Stimulated activated naive B cell treated with anti-CD40 and anti-IgM and Interleukin-4, amounts not matched to agents 10 μg/mL and 1 μg/mL and 100 μg/mL, for 72 hours (primary cell): Measurements from ENCODE around the gene FAAH.
"Not testable (repeated sequence)": the region's sequence is repeated elsewhere in the genome, so short reads cannot be mapped to it uniquely, and the experiment has no call there.

Experiments used
- ATAC-seq, 2 donors: fragments of 150-1000 bp; cut with Tn5 transposase; replicated peaks; 2 replicates each; pipeline ENCODE4 v1.10.0; 2021; ENCODE audit warnings: moderate library complexity in 1 of 2
- DNase-seq: peaks from one replicate; pipeline ENCODE4 v3.0.0; 2021
- H3K27ac Mint-ChIP-seq: one replicate; pipeline ENCODE4 v1.8.0; 2022; ENCODE audit warnings: mild to moderate bottlenecking, mixed read lengths
- H3K27me3 Mint-ChIP-seq, 2 donors: one replicate each; pipeline ENCODE4 v1.8.0; 2022; ENCODE audit warnings: mixed read lengths in 2 of 2
- H3K36me3 Mint-ChIP-seq, 2 donors: one replicate each; pipeline ENCODE4 v1.8.0; 2022; ENCODE audit warnings: mixed read lengths in 2 of 2, mild to moderate bottlenecking in 1 of 2
- H3K4me1 Mint-ChIP-seq, 2 donors: one replicate each; pipeline ENCODE4 v1.8.0; 2022; ENCODE audit warnings: mixed read lengths in 2 of 2, mild to moderate bottlenecking in 1 of 2
- H3K4me3 Mint-ChIP-seq, 2 donors: one replicate each; pipeline ENCODE4 v1.8.0; 2022; ENCODE audit warnings: mild to moderate bottlenecking in 2 of 2, mixed read lengths in 2 of 2, moderate library complexity in 1 of 2
- H3K9me3 Mint-ChIP-seq, 2 donors: one replicate each; pipeline ENCODE4 v1.8.0; 2022; ENCODE audit warnings: mixed read lengths in 2 of 2, mild to moderate bottlenecking in 1 of 2

Gene FAAH

DNA sequence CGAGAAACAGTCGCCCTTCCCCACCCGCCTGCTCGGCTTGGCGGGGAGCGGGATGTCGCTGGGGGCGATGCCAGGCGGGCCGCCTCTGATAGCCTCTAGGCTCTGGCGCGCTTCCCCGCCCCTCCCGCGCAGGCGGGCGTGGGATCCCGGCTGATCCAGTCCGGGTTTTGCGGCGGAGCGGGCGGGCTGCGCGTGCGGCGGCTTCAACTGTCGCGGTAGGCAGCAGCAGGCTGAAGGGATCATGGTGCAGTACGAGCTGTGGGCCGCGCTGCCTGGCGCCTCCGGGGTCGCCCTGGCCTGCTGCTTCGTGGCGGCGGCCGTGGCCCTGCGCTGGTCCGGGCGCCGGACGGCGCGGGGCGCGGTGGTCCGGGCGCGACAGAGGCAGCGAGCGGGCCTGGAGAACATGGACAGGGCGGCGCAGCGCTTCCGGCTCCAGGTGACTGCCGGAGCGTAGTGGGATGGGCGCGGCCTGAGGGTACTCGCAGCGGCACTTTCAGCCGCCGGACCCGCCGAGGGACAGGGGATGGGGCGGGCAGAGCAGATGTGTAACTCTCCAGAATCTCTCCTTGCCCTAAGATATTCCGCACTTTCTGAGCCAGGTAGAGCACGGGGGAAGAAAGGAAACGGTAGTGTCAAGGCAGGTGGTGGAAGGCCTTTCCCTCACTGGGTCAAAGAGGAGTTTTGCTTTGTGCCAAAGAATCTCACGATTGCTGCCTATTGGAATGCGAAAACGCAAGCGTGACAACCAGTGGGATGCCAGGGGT is at the start of gene FAAH:
FAAH (plus strand) TSS at position 210 of the 764 bp plus-strand sequence; CDS start at position 242, 32 bp downstream.
- ATAC-seq (peak; percentile 79 to 83), DNase-seq (peak; percentile 23)
- peak within 1 kb of the TSS; percentile 75 for H3K27ac Mint-ChIP-seq
- H3K4me3 Mint-ChIP-seq, result peak within 1 kb of the TSS; percentile 78
- peaks cover 7 to 14% of the 10 kb centered on the region in 2 donors for H3K4me1 Mint-ChIP-seq
- peaks cover 19 to 34% of the 10 kb centered on the region in 2 donors for H3K27me3 Mint-ChIP-seq
- peaks cover 21 to 34% of the 10 kb centered on the region in 2 donors for H3K36me3 Mint-ChIP-seq
- H3K9me3 Mint-ChIP-seq, result peaks cover 16 to 17% of the 10 kb centered on the region in 2 donors

DNA sequence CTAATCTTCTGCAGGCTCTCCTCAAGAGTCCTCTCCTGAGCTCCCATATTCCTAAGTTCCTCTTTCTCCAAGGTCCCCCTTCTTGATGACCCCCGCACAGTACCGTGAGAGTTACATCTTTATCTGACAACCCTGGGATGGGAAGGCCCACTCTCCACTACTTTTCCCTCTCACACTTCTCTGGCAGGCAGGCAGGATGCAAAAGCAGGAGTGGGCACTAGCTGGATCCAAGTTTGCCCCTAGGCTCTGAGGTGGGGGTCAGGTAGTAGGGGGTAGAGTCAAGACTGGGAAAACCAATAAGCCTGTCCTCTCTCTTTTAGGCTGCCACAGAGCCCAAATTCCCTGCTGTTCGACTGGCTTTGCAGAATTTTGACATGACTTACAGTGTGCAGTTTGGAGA is 49.6 kb upstream of the FAAH start:
- H3K4me3 Mint-ChIP-seq, result no peak overlapping the region
- no peak for DNase-seq
- ATAC-seq, result no peak
- peak overlapping the region; percentile 42 for H3K27ac Mint-ChIP-seq
- peaks cover 63 to 76% of the 10 kb centered on the region in 2 donors for H3K36me3 Mint-ChIP-seq
- no peaks in the 10 kb centered on the region for H3K9me3 Mint-ChIP-seq
- H3K4me1 Mint-ChIP-seq, result peaks cover 48 to 84% of the 10 kb centered on the region in 2 donors
- no peaks in the 10 kb centered on the region for H3K27me3 Mint-ChIP-seq

DNA sequence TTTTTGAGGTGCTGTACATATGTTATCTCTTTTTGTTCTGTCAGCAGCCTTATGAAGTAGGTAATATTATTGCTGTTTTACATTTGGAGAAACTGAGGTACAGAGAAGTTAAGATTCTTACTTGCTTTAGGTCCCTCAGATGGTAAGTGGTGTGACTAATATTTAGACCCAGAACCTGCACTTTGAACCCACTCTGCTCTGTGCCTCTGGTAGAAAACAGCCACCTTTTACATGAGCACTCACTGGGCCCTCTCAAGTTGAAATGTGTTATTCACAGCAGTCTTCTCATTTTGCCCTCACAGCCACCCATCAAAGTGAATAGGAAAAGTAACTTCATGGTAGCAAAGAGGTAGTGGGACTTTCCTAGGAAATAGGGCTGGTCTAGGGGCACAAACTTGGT is 48.8 kb upstream of the FAAH start:
- ATAC-seq, result no peak
- H3K4me3 Mint-ChIP-seq, result no peak overlapping the region
- no peak for DNase-seq
- H3K4me1 Mint-ChIP-seq, result peaks cover 47 to 77% of the 10 kb centered on the region in 2 donors
- H3K9me3 Mint-ChIP-seq, result no peaks in the 10 kb centered on the region
- no peaks in the 10 kb centered on the region for H3K27me3 Mint-ChIP-seq
- peaks cover 67 to 80% of the 10 kb centered on the region in 2 donors for H3K36me3 Mint-ChIP-seq
- peak overlapping the region; percentile 45 for H3K27ac Mint-ChIP-seq

DNA sequence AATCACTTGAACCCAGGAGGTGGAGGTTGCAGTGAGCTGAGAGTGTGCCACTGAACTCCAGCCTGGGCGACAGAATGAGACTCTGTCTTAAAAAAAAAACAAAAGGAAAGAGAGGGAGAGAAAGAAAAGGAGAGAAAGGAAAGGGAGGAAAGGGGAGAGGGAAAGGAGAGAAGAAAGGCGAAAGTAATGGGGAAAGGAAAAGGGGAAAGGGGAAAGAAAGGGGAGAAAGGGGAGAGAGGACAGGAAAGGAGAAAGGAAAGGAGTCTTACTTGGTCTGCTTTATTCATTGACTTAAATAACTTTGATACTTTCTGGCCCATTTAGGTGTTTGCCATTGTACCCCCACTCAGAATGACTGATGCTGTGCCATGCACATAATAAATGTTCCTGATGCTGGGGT is 41.8 kb upstream of the FAAH start:
- H3K36me3 Mint-ChIP-seq, result peaks cover 38 to 44% of the 10 kb centered on the region in 2 donors
- no peak overlapping the region for H3K4me3 Mint-ChIP-seq
- ATAC-seq (no peak), DNase-seq (no peak)
- no peaks in the 10 kb centered on the region for H3K27me3 Mint-ChIP-seq
- no peak overlapping the region for H3K27ac Mint-ChIP-seq
- H3K9me3 Mint-ChIP-seq, result no peaks in the 10 kb centered on the region
- H3K4me1 Mint-ChIP-seq, result peaks cover 6 to 11% of the 10 kb centered on the region in 2 donors

DNA sequence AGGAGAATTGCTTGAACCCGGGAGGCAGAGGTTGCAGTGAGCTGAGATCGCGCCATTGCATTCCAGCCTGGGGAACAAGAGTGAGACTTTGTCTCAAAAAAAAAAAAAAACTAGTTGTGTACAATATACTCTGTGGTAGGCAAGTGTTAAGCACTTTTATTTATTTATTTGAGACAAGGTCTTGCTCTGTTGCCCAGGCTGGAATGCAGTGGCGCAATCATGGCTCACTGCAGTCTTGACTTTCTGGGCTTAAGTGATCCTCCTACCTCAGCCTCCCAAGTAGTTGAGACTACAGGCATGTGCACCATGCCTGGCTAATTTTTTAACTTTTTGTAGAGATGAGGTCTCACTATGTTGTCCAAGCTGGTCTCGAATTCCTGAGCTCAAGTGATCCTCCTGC is 38.2 kb upstream of the FAAH start:
- H3K27me3 Mint-ChIP-seq, H3K4me3 Mint-ChIP-seq, H3K27ac Mint-ChIP-seq, H3K4me1 Mint-ChIP-seq, DNase-seq, ATAC-seq, H3K9me3 Mint-ChIP-seq: not testable (repeated sequence)
- peaks cover 27 to 42% of the 10 kb centered on the region in 2 donors for H3K36me3 Mint-ChIP-seq

DNA sequence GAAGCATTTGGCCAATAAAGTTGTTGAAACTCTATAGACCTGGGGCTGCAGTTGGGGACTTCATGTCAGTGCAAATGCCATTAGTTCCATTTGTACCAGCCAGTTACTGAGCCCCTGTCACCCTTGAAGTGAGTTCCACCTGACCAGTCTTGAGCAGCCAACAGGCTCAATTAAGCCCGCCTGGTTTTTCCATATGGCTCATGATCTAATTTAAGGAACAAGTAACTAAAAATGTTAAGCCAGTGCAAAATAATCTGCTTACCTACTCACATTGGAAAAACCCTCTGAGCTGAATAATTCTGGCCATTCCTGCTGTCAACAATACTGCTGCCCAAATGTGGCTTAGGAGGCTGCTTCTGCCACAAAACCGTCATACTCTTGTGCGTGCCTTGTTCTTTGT is 32.0 kb upstream of the FAAH start:
- Mint-ChIP-seq H3K4me1 (no peaks in the 10 kb centered on the region), H3K27me3 (no peaks in the 10 kb centered on the region), H3K9me3 (no peaks in the 10 kb centered on the region), H3K4me3 (no peak overlapping the region), H3K36me3 (peaks cover 35 to 51% of the 10 kb centered on the region in 2 donors), H3K27ac (no peak overlapping the region)
- no peak for ATAC-seq
- no peak for DNase-seq

DNA sequence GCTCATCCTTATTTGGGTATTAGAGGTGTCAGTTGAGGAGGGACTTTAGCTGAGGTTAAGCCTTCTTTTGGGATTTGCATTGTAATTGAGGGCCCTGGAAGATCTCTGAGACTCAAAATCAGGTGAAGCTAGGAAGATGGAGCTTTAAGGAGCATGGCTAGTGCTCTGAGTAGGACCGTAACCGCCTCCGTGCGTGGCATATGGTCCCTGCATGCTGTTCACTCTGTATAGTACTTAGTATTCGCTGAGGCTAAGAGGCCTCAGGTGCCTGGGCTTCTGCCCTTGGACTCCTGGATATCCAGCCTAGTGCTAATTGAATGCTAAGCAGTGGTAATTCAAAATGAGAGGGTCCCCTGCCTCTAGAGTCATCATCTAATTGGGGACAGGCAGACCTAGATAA is 31.0 kb upstream of the FAAH start:
- H3K27me3 Mint-ChIP-seq, result no peaks in the 10 kb centered on the region
- peaks cover 37 to 53% of the 10 kb centered on the region in 2 donors for H3K36me3 Mint-ChIP-seq

DNA sequence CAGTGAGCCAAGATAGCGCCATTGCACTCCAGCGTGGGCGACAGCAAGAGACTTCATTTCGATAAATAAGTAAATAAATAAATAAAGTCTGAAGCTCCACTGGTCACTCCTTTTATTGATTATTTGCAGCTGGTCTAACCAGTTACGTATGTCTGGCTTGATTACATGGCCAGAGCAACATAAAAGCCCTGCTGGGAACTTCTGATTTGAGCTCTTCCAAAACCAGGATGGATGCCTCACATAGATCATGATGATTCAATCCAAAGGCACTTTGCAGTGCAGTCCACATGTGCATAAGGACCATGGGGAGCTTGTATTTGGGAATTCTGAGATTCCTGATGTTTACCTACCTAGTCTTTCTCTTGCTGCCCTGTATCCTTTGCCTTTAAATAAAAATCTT is 29.5 kb upstream of the FAAH start:
- DNase-seq, result no peak
- Mint-ChIP-seq H3K4me1 (peaks cover 5 to 10% of the 10 kb centered on the region in 2 donors), H3K4me3 (no peak overlapping the region), H3K9me3 (no peaks in the 10 kb centered on the region), H3K27ac (no peak overlapping the region), H3K36me3 (peaks cover 42 to 52% of the 10 kb centered on the region in 2 donors), H3K27me3 (no peaks in the 10 kb centered on the region)
- ATAC-seq, result no peak

More for the DNA sequence above, 31.0 kb upstream of the FAAH start:
- no peak for ATAC-seq
- no peak for DNase-seq
- Mint-ChIP-seq H3K4me1 (peaks cover 0 to 2% of the 10 kb centered on the region in 2 donors), H3K4me3 (no peak overlapping the region), H3K27ac (no peak overlapping the region), H3K9me3 (no peaks in the 10 kb centered on the region)

DNA sequence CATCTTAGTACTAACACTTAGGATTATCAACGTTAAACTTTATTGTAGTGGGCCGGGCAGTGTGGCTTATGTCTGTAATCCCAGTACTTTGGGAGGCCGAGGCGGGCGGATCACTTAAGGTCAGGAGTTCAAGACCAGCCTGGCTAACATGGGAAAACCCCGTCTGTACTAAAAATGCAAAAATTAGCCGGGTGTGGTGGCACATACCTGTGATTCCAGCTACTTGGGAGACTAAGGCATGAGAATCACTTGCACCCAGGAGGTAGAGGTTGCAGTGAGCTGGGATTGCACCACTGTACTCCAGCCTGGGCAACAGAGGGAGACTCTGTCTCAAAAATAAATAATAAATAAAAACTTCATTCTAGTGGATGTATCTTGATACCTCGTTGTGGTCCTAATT is 28.3 kb upstream of the FAAH start:
- not testable (repeated sequence) for DNase-seq, H3K9me3 Mint-ChIP-seq, H3K27ac Mint-ChIP-seq, H3K4me3 Mint-ChIP-seq, ATAC-seq, H3K27me3 Mint-ChIP-seq
- Mint-ChIP-seq H3K36me3 (peaks cover 41 to 51% of the 10 kb centered on the region in 2 donors), H3K4me1 (peaks cover 10 to 21% of the 10 kb centered on the region in 2 donors)

DNA sequence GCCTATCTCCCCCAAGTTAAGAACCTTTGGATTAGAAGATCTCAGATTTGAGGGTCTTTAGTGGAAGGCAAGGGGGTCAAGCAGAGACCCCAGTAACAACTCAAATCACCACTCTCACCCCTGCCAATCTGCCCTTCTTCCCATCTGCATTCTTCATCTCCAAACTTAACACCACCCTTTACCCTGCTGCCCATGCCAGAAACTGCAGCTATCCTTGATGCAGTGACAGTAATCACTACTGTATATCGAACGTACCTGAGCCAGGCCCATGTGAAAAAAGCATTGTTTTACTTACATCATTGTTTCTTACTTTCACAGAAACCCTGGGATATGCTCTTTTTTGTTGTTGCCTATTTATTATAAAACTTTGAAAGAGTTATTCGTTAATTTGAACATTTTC is 27.0 kb upstream of the FAAH start:
- Mint-ChIP-seq H3K27ac (no peak overlapping the region), H3K4me3 (no peak overlapping the region), H3K4me1 (peaks cover 10 to 25% of the 10 kb centered on the region in 2 donors), H3K9me3 (no peaks in the 10 kb centered on the region), H3K27me3 (no peaks in the 10 kb centered on the region), H3K36me3 (peaks cover 36 to 45% of the 10 kb centered on the region in 2 donors)
- ATAC-seq (no peak), DNase-seq (no peak)

DNA sequence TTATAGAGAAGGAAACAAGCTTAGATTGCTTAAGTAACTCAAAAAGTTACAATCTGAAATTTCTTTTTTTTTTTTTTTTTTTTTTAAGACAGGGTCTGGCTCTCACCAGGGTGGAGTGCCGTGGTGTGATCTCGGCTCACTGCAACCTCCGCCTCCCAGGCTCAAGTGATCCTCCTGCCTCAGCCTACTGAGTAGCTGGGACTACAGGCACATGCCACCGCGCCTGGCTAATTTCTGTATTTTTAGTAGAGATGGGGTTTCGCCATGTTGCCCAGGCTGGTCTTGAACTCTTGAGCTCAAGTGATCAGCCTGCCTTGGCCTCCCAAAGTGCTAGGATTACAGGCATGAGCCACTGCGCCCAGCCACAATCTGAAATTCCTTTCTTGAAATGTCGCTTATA is 26.4 kb upstream of the FAAH start:
- H3K4me1 Mint-ChIP-seq, result peaks cover 13 to 31% of the 10 kb centered on the region in 2 donors
- not testable (repeated sequence) for ATAC-seq, DNase-seq, H3K27me3 Mint-ChIP-seq, H3K9me3 Mint-ChIP-seq, H3K27ac Mint-ChIP-seq, H3K4me3 Mint-ChIP-seq
- H3K36me3 Mint-ChIP-seq, result peaks cover 39 to 46% of the 10 kb centered on the region in 2 donors

DNA sequence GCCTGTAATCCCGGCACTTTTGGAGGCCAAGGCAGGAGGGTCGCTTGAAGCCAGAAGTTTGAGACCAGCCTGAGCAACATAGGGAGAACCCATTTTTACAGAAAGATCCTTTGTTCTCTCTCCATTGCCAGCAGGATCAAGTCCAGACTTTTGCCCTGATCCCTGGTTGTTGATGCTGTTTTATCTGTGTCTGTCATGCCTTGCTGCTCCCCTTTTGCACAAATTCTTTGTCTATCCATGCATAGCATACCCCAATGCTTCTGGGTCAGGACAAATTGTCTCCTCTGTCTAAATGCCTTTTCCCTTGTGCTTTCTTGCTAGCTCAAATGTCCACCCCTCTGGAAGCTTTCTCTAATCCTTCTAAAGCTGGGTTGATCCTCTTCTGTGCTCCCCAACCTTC is 25.3 kb upstream of the FAAH start:
- peaks cover 2 to 4% of the 10 kb centered on the region in 2 donors for H3K9me3 Mint-ChIP-seq
- no peaks in the 10 kb centered on the region for H3K27me3 Mint-ChIP-seq

DNA sequence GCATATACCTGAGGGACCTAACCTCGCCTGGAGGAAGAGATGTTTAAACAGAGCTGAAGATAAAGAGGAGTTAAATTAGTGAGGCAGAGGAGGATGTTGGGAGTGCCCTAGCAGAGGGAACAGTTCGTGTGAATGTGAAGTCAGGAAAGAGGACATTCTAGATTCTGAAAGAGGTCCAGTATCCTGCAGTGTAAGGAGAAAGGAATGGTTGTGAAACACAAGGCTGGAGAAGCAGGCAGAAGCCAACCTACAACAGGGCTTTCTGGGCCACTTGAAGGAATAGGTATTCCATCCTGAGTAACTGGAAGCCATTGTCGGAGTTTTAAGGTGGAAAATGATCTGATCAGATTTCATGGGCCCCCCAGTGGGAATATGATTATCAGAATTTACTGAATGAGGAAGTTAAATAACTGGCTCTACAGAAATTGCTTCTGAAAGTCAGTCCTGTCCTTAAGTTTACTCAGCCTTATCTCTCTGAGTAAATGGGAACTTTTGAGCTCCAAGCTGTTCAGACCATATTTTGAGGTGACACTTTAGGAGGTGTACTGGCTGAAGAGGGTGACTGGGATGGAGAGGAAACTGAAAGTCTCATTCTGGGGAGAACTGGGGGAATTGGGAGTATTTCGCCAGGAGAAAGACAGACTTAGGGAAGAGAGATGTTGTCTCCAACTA is 24.4 kb upstream of the FAAH start:
- DNase-seq, result no peak
- peaks cover 36 to 46% of the 10 kb centered on the region in 2 donors for H3K36me3 Mint-ChIP-seq
- ATAC-seq, result peak; percentile 30 to 35
- peaks cover 20 to 44% of the 10 kb centered on the region in 2 donors for H3K4me1 Mint-ChIP-seq
- H3K4me3 Mint-ChIP-seq, result peak overlapping the region; percentile 20 to 42
- H3K27me3 Mint-ChIP-seq, result no peaks in the 10 kb centered on the region
- H3K9me3 Mint-ChIP-seq, result peaks cover 2 to 4% of the 10 kb centered on the region in 2 donors
- peak overlapping the region; percentile 90 for H3K27ac Mint-ChIP-seq

More for the DNA sequence above, 25.3 kb upstream of the FAAH start:
- no peak overlapping the region for H3K27ac Mint-ChIP-seq
- DNase-seq (no peak), ATAC-seq (no peak)
- peaks cover 41 to 47% of the 10 kb centered on the region in 2 donors for H3K36me3 Mint-ChIP-seq
- peaks cover 20 to 42% of the 10 kb centered on the region in 2 donors for H3K4me1 Mint-ChIP-seq
- no peak overlapping the region for H3K4me3 Mint-ChIP-seq

DNA sequence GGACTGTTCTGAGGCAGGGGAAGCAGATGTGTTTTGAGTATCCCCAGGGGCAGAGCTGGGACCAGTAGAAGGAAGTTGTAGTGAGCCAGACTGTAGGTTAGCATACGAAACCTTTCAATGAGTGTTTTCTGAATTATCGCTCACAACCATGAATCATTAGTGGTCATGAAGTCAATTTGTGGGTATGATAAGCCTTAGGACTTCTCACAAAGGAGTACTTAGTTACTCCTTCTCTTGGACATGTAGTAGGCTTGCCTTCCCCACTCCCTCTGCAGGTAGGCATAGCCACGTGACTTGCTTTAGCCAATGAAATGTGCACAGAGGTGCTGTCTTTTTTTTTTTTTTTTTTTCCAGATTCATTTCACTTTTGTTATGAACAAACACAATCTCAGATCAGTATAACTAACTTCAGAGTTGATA is 23.9 kb upstream of the FAAH start:
- peaks cover 31 to 45% of the 10 kb centered on the region in 2 donors for H3K36me3 Mint-ChIP-seq
- H3K4me3 Mint-ChIP-seq, result peak overlapping the region; percentile 20 to 42
- H3K9me3 Mint-ChIP-seq, result peaks cover 2 to 4% of the 10 kb centered on the region in 2 donors
- ATAC-seq (peak; percentile 79 to 80), DNase-seq (no peak)
- H3K27ac Mint-ChIP-seq, result peak overlapping the region; percentile 90
- peaks cover 20 to 44% of the 10 kb centered on the region in 2 donors for H3K4me1 Mint-ChIP-seq
- no peaks in the 10 kb centered on the region for H3K27me3 Mint-ChIP-seq
